ENCODE measurements around the gene PTPRG.
A peak's percentile ranks its signal among the peaks of the same experiment; 100 is the strongest.

PTPRG gene

DNA sequence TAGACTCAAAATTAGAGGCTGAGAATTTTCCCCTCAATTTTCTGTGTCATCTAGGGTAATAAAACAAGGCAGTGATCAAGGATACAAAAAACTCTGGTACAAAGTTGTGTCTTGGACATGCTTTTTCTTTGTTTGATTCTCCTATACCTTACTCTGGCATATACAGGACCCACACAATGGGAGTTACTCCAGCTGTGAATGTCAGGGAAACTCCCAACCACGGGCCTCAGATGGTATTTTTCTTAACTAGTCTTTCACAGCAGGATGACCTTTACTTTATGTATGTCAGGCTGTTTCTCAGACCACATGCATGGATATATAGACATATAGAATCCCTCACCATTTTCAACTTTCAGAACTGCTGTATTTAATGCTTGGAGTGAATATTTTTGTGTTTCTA is 770.6 kb downstream of the PTPRG start:
- TF ChIP-seq GATA1 (IDR thresholded peaks at IDR 0.05; ENCODE audit: low read depth, low read length), result no peak
- no peak for TF ChIP-seq POLR2A (IDR thresholded peaks at IDR 0.05; ENCODE audit: low read length)
- DNase-seq, result no peak

DNA sequence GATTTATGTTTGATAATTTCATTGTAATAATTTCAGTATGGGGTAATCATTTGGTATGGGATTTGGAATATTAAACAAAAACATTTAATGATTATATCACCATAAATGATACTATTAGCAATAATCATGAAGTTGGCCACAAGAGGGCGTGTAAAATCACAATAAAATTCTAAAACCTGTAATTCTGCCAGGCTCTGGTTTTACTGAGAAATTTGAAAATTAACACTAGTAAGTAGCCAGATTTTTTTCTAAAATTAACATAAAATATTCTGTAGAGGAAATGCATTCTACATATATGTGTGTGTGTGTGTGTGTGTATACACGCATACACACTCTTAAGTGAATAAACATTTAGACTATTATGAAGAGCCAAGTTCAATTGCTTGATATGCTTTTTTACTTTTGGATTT is 771.5 kb downstream of the PTPRG start:
- TF ChIP-seq POLR2A (IDR thresholded peaks at IDR 0.05; ENCODE audit: low read length), result no peak
- TF ChIP-seq GATA1 (IDR thresholded peaks at IDR 0.05; ENCODE audit: low read depth, low read length), result no peak
- DNase-seq, result peak; percentile 1 to 26

DNA sequence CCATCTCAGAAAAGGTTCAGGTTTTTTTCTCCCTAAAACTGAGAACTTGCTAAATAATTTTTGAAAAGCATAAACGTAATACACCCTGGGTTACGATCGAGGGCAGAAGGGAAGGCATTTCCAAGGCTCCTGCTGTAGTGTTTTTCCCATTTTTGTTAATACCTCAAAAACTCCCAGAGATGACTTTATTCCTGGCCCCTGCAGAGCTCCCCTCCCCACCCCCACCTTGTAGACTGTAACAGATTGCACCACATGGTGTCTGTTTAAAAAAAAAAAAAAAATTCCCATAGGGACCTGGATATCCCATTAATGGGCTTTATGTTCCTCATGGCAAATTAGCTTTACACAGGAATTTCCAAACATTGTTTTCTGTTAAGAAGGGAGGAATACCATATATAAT is 773.8 kb downstream of the PTPRG start:
- TF ChIP-seq POLR2A (IDR thresholded peaks at IDR 0.05; ENCODE audit: low read length), result no peak
- TF ChIP-seq GATA1 (IDR thresholded peaks at IDR 0.05; ENCODE audit: low read depth, low read length), result no peak
- DNase-seq, result no peak

DNA sequence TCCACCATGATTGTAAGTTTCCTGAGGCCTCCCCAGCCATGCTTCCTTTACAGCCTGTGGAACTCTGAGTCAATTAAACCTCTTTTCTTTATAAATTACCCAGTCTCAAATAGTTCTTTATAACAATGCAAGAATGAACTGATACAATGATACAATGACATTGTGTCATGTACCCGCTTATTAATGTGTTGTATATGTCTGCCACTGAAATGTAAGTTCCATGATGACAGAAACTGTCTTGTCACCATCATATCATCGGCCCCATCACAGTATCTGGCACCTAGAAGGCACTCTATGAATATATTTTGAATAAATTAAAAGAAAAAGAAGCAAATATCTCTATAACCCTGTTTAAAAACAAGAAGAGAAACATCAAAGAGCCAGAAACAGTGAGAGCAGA is 782.4 kb downstream of the PTPRG start:
- TF ChIP-seq POLR2A (IDR thresholded peaks at IDR 0.05; ENCODE audit: low read length), result no peak
- no peak for TF ChIP-seq GATA1 (IDR thresholded peaks at IDR 0.05; ENCODE audit: low read depth, low read length)
- no peak for DNase-seq
